Thoracic aorta (tissue), 2 donors: ENCODE data around the gene ZNF76. TPM values are rescaled to one million over a fixed set of nuclear protein-coding genes. Genes with fewer than 3 reads are reported as not detected.
A peak's percentile ranks its signal among the peaks of the same experiment; 100 is the strongest.

Source experiments
- ATAC-seq: fragments of 150-250 bp; one replicate; pipeline ENCODE4 v1.8.0; 2017; ENCODE audit warnings: low read depth; ENCODE audit not compliant: insufficient number of reproducible peaks, low FRiP score
- DNase-seq: peaks from one replicate; pipeline ENCODE4 v3.0.0-alpha.2; 2020; ENCODE audit warnings: low spot score
- H3K27ac ChIP-seq, 2 donors: fragments of 200-600 bp; sonication (generic); 1 replicate in 1 of 2; 2 replicates in 1 of 2; pipeline ENCODE4 v1.5.1; 2016; ENCODE audit warnings: mild to moderate bottlenecking in 2 of 2, moderate library complexity in 2 of 2
- H3K27me3 ChIP-seq: fragments of 200-600 bp; sonication (generic); replicated peaks from 2 replicates; pipeline ENCODE4 v1.6.0; 2016; ENCODE audit warnings: mild to moderate bottlenecking; ENCODE audit not compliant: insufficient read depth
- H3K36me3 ChIP-seq: fragments of 200-600 bp; sonication (generic); one replicate; pipeline ENCODE4 v1.5.1; 2016
- H3K4me1 ChIP-seq, 2 donors: fragments of 200-600 bp; sonication (generic); 1 replicate in 1 of 2; 2 replicates in 1 of 2; pipeline versions ENCODE4 v1.5.1 to v1.6.0; 2016; ENCODE audit warnings: low read depth in 2 of 2, mild to moderate bottlenecking in 1 of 2; ENCODE audit not compliant: control insufficient read depth in 1 of 2
- H3K4me3 ChIP-seq: fragments of 200-600 bp; sonication (generic); 2 replicates; pipeline ENCODE4 v1.5.1; 2016; ENCODE audit warnings: mild to moderate bottlenecking
- H3K9me3 ChIP-seq: fragments of 200-600 bp; sonication (generic); 2 replicates; pipeline ENCODE4 v1.5.1; 2016
- CTCF ChIP-seq: fragments of 200-600 bp; sonication (generic); IDR thresholded peaks from one replicate; pipeline ENCODE4 v1.5.1; 2019; ENCODE audit warnings: antibody characterized with exemption
- total RNA-seq, 2 donors: library from RNA; depleted of rRNA; stranded (reverse); fragments of >200 nt; gene quantifications; one replicate each; pipeline versions ENCODE4 v1.1.0 to v1.2.3, GENCODE V29; 2016

The ZNF76 gene
- total RNA-seq, 2 donors from 2014 or later, result 46.8 to 47.0 TPM

- Histone ChIP-seq H3K4me3 (peak overlapping the region; percentile 92), H3K27ac (peak overlapping the region; percentile 74 to 93), H3K27me3 (no peaks in the 10 kb centered on the region), H3K4me1 (peaks cover 9 to 33% of the 10 kb centered on the region in 2 donors), H3K36me3 (no peaks in the 10 kb centered on the region), H3K9me3 (no peaks in the 10 kb centered on the region)
- TF ChIP-seq CTCF, result no peak
- no peak for ATAC-seq
- no peak for DNase-seq
Observed at GRCh38 chr6:35258858-35259193, 709 bp upstream of the ZNF76 start.

- peak overlapping the region; percentile 74 to 93 for H3K27ac ChIP-seq
- no peaks in the 10 kb centered on the region for H3K9me3 ChIP-seq
- ATAC-seq (peak; percentile 42), DNase-seq (peak; percentile 36)
- H3K4me3 ChIP-seq, result peak overlapping the region; percentile 92
- H3K36me3 ChIP-seq, result no peaks in the 10 kb centered on the region
- no peaks in the 10 kb centered on the region for H3K27me3 ChIP-seq
- H3K4me1 ChIP-seq, result peaks cover 12 to 42% of the 10 kb centered on the region in 2 donors
- no peak for TF ChIP-seq CTCF
Observed at GRCh38 chr6:35259948-35260590, 534 bp downstream of the ZNF76 start.

- H3K27me3 ChIP-seq, result no peaks in the 10 kb centered on the region
- TF ChIP-seq CTCF, result no peak
- no peaks in the 10 kb centered on the region for H3K9me3 ChIP-seq
- peak overlapping the region; percentile 74 to 93 for H3K27ac ChIP-seq
- H3K36me3 ChIP-seq, result no peaks in the 10 kb centered on the region
- H3K4me1 ChIP-seq, result peaks cover 12 to 42% of the 10 kb centered on the region in 2 donors
- ATAC-seq, result no peak
- no peak for DNase-seq
- H3K4me3 ChIP-seq, result peak overlapping the region; percentile 92
Observed at GRCh38 chr6:35260591-35261570, 1.3 kb downstream of the ZNF76 start.

- no peak for TF ChIP-seq CTCF
- no peak overlapping the region for H3K27ac ChIP-seq
- H3K27me3 ChIP-seq, result no peaks in the 10 kb centered on the region
- no peak overlapping the region for H3K4me3 ChIP-seq
- no peaks in the 10 kb centered on the region for H3K9me3 ChIP-seq
- DNase-seq (no peak), ATAC-seq (no peak)
- H3K4me1 ChIP-seq, result peaks cover 11 to 39% of the 10 kb centered on the region in 2 donors
- H3K36me3 ChIP-seq, result no peaks in the 10 kb centered on the region
Observed at GRCh38 chr6:35262596-35262995, 3.1 kb downstream of the ZNF76 start.

GRCh38 chr6:35264550-35265274, 5.2 kb downstream of the ZNF76 start:
- peaks cover 6 to 30% of the 10 kb centered on the region in 2 donors for H3K4me1 ChIP-seq
- no peak overlapping the region for H3K4me3 ChIP-seq
- ATAC-seq (no peak), DNase-seq (no peak)
- H3K9me3 ChIP-seq, result no peaks in the 10 kb centered on the region
- H3K27ac ChIP-seq, result no peak overlapping the region
- no peak for TF ChIP-seq CTCF
- H3K27me3 ChIP-seq, result no peaks in the 10 kb centered on the region
- H3K36me3 ChIP-seq, result no peaks in the 10 kb centered on the region
